SW 1271 (cell line): Measurements from ENCODE around the gene ZNF223.

Experiments
- DNase-seq, 2 experiments: peaks; one replicate each; lab custom pipeline; 2025; lab: John Stamatoyannopoulos, UW

Gene ZNF223

DNA sequence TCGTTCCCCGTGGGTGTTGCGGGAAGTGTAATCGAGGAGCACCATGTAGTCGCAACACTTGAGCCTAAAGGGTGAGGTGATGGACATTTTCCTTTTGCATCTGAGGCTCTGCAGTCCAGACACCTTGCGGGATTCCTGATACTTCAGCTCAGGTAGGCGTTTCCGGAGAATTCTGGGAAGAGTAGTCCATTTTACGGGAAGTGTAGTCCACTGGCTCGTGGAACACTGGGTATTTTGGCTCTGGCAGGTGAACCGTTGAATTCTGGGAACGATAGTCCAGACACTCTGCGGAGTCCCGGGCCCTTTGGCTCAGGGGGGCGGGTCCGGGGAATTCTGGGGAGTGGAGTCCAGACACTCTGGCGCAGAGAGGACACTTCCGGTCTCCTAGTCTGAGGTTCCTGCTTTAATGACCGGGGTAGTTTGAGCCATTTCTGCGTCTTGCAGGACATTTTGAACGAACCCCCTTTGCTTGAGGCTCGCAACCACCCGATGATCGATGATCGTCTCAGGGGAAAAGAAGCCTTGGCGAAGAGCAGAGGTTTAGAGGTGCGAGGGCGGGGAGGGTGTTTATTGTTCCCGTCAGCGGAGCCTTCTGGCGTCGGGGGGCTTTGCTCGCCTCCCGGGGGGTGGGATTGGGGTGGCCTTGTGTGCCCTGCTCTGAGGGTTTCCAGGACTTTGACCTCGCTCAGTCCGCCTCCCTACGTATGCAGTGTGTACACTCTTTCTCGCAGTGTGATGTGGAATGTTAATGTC lies at the start of gene ZNF223:
Gene ZNF223 (plus strand): TSS at position 387 of the 753 bp plus-strand sequence. CDS start 3,141 bp downstream, outside the sequence.
- DNase-seq: peak; percentile 40 to 86

DNA sequence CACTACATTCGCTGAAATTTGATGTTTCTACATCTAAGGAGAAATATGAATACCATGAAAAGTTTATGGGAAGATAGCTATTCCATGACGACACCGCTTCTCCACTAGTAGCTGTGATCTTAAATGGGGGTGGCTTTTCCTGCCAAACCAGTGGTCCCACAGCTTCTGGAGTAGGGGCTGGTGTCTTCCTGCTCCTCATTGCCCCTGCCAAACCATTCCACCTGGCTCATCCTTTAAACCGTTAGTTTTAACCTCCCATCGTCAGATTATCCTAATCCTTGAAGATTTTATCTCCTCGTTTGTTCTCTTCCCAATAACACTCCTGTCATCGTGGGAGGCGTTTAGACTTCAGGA lies 49.6 kb upstream of the ZNF223 start:
- DNase-seq: no peak

DNA sequence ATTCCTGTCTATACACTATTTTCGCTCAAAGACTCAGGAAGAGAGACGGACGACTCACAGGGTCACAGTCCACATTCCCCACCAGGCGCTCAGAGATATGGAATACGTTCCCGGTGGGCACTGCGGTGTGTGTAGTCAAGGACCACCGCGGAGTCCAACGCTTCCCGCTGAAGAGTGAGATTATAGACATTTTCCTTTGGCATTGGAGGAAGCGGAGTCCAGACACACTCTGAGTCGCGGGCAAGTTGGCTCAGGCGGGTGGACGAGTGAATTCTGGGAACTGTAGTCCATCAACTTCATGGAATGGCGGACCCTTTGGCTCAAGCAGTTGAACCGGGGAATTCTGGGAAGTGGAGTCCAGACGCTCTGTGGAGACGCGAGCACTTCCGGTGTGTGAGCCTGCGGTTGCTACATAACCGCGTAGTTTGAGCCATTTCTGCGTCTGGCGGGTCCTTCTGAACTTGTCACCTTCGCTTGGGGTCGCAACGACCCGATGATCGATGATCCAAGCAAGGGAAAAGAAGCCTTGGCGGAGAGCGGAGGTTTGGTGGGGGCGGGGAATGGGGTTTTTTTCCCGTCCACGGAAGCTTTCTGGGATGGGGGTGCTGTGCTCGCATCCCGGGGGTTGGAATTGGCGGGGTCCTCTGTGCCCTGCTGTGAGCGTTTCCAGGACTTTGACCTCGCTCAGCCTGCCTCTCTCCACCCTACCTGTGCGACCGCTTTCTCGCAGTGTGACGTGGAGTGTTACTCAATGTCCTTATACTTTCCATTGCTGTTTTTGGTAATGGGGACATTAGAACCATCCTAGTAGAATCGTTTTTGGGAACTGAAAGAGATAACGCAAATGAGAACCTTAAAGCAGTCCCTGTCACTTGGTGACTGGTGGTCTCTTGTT lies 49.0 kb upstream of the ZNF223 start, which contains the start of gene ZNF230:
Gene ZNF230 (plus strand): TSS at position 392 of the 895 bp plus-strand sequence. CDS start 4,122 bp downstream, outside the sequence.
- DNase-seq: peak; percentile 79 to 94

DNA sequence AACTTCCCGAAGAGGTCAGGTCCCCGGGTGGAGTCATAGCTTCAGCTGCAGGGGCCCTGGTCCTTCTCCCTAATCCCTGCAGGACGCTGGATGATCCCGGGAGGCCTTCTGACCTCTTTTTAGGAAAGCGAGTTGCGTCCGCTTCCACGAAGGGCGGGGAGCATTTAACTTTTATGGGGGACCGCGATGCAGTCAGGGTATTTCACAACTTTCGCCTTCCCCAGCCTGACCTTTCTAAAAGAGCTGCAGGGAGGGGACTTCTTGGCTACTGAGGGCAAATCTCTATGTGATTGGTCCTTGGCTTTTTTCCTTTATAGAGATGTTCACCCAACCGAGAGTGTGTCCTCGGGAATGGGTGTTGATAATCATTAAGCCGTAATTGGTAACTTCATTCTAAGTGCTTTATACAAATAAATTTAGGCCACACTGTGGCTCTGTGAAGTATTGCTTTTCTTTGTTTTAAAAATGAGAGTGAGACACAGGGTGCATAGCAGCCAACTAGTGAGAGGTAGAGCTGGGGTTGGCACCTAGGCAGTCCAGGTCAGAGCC lies 48.3 kb upstream of the ZNF223 start:
- peak in 1 of 2 experiments; percentile 21 for DNase-seq

DNA sequence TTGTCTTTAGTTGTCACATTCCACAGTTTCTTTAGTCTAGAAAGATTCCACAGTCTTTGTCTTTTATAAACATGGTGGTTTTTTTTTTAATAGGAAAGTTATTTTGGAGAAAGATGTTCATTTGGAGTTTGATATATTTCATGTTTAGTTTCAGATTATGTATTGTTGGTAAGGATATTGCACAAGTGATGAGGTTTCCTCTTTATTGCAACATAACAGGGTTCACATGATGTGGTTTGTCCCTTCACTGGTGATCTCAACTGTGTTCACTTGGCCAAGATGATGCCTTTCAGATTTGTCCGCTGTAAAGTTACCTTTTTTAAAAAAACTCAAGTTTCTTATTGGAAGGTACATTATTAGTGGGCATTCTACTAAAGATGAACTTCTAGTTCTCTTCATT lies 45.9 kb upstream of the ZNF223 start:
- DNase-seq: no peak

DNA sequence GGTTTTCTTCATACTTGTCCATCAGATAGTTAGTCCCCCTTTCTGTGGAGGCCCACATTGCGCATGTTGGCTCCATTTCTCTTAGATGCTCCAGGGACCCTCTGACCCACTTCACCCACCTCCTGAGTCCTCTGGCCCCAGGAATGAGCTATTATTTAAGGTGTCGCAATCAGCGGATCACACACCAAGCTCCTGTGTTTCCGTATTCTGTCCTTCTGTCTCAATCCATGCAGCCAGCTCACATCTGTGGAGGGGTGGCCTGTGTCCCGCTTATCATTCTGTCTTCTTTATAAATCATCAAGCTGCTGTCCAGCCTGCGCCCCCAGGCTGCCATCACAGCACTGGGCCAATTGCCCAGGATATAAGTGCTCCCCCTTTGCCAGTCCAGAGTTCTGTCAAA lies 44.4 kb upstream of the ZNF223 start:
- no peak for DNase-seq

DNA sequence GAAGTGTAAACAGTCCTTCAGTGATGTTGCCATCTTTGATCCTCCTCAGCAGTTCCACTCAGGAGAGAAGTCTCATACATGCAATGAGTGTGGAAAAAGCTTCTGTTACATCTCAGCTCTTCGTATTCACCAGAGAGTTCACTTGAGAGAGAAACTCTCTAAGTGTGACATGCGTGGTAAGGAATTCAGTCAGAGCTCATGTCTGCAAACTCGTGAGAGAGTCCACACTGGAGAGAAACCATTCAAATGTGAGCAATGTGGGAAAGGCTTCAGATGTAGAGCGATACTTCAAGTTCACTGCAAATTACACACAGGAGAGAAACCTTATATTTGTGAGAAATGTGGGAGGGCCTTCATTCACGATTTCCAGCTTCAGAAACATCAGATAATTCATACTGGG lies 41.4 kb upstream of the ZNF223 start:
- DNase-seq: no peak

DNA sequence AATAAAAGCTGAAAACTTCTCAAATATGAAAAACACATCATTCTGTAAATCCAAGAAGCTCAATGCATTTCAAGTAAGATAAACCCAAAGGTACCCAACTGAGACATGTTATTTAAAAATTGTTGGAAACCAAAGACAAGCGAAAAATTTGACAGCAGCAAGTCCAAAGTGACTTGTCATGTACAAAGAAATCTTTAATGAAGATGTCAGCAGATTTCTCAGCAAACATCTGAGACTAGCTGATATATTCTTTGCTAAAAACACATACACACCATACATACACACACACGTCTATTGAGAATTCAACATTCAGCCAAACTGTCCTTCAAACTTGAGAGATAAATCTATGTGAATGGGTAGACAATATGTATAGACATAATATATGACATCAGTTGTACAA lies 32.3 kb upstream of the ZNF223 start:
- no peak for DNase-seq

DNA sequence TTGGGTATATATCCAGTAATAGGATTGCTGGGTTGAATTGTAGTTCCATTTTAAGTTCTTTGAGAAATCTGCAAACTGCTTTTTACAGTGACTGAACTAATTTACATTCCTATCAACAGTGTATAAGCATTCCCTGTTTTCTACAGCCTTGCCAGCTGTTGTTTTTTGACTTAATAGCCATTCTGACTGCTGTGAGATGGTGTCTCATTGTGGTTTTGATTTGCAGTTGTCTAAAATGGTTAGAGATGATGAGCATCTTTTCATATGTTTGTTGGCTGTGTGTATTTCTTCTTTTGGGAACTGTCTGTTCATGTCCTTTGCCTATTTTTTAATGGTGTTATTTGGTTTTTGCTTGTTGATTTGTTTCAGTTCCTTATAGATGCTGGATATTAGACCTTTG lies 30.6 kb upstream of the ZNF223 start:
- no peak for DNase-seq

DNA sequence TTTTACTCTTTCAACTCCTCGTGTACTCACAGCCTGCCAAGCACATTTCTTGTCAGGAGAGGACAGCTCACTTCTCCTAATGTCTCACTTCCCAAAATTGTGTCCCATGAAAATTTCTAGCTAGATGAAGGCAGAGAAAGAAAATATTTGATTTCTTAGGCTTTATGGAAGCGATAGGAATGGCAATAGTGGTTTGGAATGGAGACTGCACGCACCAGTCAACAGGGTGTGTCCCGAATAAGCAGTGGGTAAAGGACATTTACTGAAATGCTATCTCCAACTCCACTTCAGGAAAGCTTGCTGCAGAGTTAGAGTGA lies 27.0 kb upstream of the ZNF223 start:
- DNase-seq: no peak

DNA sequence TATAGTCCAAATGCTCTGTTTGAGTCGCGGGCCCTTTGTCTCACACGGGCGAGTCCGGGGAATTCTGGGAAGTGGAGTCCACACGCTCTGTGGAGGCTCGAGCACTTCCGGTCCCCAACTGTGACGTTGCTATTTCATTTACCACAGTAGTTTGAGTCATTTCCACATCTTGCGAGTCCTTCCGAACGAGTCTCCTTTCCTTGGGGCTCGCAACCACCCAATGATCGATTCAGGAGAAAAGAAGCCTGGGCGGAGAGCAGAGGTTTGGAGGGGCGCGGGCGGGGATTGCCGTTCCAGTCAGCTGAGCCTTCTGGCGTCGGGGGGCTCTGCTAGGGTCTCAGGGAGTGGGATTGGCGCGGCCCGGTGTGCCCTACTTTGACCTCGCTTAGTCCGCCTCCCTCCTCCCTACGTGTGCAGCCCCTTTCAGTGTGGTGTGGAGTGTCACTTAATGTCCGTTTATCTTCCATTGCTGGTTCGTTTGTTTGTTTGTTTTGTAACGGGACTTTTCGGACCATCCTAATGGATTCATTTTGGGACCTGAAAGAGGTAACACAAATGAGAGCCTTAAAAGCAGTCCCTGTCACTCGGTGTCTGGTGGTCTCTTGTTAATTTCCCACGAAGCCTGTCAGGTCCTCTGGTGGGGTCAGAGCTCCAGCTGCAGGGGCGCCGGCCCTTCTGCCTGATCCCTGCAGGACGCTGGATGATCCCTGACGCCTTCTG lies 26.5 kb upstream of the ZNF223 start, which contains the start of gene ZNF222:
Gene ZNF222 (plus strand): TSS at position 163 of the 720 bp plus-strand sequence. CDS start 58 bp downstream, at position 221.
- peak; percentile 57 to 63 for DNase-seq

DNA sequence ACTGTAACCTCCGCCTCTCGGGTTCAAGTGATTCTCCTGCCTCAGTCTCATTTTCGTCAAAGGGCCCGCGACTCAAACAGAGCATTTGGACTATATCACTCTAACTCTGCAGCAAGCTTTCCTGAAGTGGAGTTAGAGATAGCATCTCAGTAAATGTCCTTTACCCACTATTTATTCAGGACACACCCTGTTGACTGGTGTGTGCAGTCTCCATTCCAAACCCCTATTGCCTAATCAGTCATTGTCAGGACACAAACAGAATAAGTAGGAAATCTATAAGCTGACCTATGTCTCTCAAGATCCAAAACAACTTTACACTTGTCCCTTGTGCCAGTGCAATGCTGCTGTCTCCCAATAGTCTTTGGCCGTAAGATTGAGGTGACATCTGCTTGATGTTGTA lies 25.2 kb upstream of the ZNF223 start:
- DNase-seq: no peak

DNA sequence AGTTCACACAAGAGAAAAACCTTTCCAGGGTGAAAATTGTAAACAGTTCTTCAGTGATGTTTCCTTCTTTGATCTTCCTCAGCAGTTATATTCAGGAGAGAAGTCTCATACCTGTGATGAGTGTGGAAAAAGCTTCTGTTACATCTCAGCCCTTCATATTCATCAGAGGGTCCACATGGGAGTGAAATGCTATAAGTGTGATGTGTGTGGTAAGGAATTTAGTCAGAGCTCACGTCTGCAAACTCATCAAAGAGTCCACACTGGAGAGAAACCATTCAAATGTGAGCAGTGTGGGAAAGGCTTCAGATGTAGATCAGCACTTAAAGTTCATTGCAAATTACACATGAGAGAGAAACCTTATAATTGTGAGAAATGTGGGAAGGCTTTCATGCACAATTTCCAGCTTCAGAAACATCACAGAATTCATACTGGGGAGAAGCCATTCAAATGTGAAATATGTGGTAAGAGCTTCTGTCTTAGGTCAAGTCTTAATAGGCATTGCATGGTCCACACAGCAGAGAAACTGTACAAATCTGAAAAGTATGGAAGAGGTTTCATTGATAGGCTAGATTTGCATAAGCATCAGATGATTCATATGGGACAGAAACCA lies 19.7 kb upstream of the ZNF223 start:
- no peak for DNase-seq

DNA sequence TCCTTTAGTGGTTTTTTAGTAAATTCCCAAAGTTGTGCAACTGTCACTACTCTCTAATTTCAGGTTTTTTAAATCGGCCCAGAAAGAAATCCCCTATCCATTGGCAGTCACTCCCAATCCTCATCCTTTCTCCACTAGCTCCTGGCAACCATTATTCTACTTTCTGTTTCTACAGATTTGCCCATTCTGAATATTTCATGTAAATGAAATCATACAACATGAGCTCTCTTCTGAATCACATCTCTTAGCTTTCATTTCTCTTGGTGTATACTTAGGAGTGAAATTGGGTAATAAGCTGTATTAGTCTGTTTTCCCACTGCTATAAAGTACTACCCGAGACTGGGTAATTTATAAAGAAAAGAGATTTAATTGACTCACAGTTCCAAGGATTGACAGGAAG lies 9.7 kb upstream of the ZNF223 start:
- DNase-seq: no peak

DNA sequence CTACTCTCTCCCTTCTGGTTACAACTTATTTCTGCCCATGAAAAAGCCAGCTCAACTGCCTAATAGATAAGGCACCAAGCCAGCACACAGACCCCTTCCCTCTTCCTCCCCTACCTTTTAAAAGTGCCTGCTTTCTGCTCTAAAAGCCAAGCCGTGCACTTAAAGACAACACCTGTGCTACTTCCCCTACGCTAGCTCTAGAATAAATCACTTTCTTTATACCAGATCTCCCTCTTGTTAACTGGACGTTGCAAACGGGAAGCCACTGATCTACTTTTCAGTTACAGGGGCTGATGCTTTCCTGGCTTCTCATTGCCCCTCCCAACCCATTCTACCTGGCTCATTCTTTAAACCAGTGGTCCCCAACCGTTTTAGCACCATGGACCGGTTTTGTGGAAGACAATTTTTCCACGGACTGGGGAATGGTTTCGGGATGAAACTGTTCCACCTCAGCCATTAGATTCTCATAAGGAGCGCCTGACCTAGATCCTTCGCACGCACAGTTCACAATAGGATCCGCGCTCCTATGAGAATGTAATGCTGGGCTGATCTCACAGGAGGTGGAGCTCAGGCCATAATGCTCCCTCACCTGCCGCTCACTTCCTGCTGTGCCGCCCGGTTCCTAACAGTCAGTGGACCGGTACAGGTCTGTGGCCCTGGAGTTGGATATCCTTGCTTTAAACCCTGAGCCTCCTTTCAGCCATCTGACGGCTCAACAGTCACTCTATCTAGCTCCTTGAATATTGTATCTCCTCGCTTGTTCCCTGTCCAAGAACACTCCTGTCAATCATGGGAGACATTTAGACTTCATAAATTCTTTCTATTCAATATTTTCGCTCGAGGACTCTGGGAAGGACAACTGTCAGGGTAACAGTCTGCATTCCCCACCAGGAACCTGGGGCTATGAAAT lies 841 bp upstream of the ZNF223 start:
- DNase-seq: no peak

DNA sequence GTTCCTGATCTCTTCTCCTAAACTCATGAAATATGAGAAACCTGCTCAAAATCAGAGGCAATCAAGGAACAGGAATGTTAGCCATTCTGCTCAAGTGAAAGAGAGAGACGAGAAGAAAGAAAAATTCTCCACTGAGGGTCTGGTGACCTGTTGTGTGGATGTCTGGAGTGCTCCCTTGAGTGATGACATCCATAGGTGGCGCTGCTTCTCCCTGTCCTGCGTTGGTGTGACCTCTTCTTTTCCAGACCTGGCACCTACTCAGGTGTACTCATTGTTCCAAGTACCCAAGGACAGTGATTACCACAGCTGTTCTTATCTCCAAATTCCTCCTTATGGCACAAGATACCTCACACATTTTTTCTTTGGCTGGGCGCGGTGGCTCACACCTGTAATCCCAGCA lies 4.0 kb downstream of the ZNF223 start:
- no peak for DNase-seq

DNA sequence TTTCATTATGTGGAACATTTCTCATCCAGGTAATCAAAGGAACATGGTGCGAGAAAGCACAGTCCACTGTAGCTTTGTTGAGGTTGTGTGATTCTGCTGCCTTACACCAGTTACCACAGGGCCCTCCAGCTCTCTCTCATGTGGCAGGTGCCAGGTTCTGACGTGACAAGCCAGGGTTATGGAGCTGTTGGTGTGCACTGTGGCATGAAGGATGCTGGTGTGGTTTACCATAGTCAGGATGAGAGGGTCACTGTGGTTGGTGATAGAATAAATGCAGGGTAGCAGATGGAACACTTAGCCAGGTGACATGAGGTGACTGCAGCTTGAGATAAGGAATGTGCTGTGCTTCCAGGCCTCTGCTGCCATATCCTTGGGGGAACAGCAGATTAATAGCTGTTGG lies 7.4 kb downstream of the ZNF223 start:
- DNase-seq: no peak

DNA sequence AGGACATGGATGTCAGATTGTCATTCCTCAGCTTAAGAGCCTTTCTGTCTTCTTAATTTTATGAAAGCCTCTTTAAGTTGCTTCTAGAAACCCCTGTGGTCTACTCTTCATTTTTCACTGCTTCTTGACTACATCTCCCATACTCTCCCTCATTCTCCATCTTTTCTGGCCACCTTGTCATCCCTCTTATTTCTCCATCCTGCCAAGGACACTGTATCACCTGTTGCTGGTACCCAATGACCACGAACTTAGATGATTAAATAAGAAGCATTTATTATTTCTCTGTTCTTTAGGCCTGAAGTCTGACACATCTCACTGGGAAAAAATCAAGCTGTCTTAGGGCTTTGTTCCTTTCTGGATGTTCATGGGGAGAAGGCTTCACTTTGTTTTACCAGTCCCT lies 9.2 kb downstream of the ZNF223 start:
- DNase-seq: no peak

DNA sequence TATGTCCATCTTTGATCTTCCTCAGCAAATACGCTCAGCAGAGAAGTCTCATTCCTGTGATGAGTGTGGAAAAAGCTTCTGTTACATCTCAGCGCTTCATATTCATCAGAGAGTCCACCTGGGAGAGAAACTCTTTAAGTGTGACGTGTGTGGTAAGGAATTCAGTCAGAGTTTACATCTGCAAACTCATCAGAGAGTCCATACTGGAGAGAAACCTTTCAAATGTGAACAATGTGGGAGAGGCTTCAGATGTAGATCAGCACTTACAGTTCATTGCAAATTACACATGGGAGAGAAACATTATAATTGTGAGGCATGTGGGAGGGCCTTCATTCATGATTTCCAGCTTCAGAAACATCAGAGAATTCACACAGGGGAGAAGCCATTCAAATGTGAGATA lies 14.5 kb downstream of the ZNF223 start:
- no peak for DNase-seq

DNA sequence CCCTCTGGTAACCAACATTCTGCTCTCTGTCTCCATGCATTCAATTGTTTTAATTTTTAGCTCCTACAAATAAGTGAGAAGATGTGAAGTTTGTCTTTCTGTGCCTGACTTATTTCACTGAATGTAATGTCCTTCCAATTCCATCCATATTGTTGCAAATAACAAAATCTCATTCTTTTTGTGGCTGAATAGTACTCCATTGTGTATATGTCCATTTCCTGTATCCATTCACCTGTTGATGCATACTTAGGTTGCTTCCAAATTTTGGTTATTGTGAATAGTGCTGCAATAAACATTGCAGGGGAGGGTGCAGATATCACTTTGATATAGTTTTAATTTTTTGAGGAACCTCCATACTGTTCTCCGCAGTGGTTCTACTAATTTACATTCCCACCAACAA lies 17.6 kb downstream of the ZNF223 start:
- no peak for DNase-seq
